HepG2 (cell line): Measurements from ENCODE around the gene ZNF490. TPM values are rescaled to one million over a fixed set of nuclear protein-coding genes. Genes with fewer than 3 reads are reported as not detected.

Experiments
- BRCA1 ChIP-seq: sonication (generic); formaldehyde crosslinking; IDR thresholded peaks from 2 replicates; pipeline ENCODE4 v1.4.0; 2020; ENCODE audit warnings: missing genetic modification reagents
- GPN1 ChIP-seq: sonication (generic); formaldehyde crosslinking; IDR thresholded peaks from 2 replicates; pipeline ENCODE4 v1.5.1; 2020; ENCODE audit warnings: missing genetic modification reagents, borderline replicate concordance
- HDAC1 ChIP-seq: sonication (generic); formaldehyde crosslinking; IDR thresholded peaks from 2 replicates; pipeline ENCODE4 v1.5.1; 2020; ENCODE audit warnings: mild to moderate bottlenecking, missing genetic modification reagents
- HDAC6 ChIP-seq: fragments of 200-600 bp; sonication (generic); IDR thresholded peaks from 2 replicates; pipeline ENCODE4 v1.7.0; 2017; ENCODE audit warnings: mild to moderate bottlenecking, antibody characterized with exemption, low read length, low read depth
- NR2F6 ChIP-seq, 2 experiments: IDR thresholded peaks; 2 replicates each; pipeline ENCODE4 v1.6.1; 2016; ENCODE audit warnings: antibody characterized with exemption in 1 of 2, mild to moderate bottlenecking in 1 of 2
- REL ChIP-seq: sonication (generic); formaldehyde crosslinking; conservative IDR thresholded peaks from 2 replicates; pipeline ENCODE4 v1.8.0; 2022; ENCODE audit warnings: mild to moderate bottlenecking, missing genetic modification reagents, moderate library complexity
- SAP130 ChIP-seq: IDR thresholded peaks from 2 replicates; pipeline ENCODE4 v1.6.1; 2016; ENCODE audit warnings: low read depth
- SRSF4 ChIP-seq: fragments of 200-400 bp; formaldehyde crosslinking; IDR thresholded peaks from one replicate; pipeline ENCODE4 v1.6.1; 2018; ENCODE audit warnings: mild to moderate bottlenecking, low read depth, low read length, moderate library complexity; ENCODE audit not compliant: poor library complexity, severe bottlenecking
- STAG1 ChIP-seq: sonication (generic); formaldehyde crosslinking; IDR thresholded peaks from 2 replicates; pipeline ENCODE4 v1.4.0; 2020; ENCODE audit warnings: missing genetic modification reagents
- ZBTB25 ChIP-seq: IDR thresholded peaks from 2 replicates; pipeline ENCODE4 v1.6.1; 2018; ENCODE audit warnings: missing genetic modification reagents
- ZKSCAN5 ChIP-seq: sonication (generic); formaldehyde crosslinking; IDR thresholded peaks from 2 replicates; pipeline ENCODE4 v1.5.1; 2020; ENCODE audit warnings: mild to moderate bottlenecking, missing genetic modification reagents
- ZNF17 ChIP-seq: sonication (generic); formaldehyde crosslinking; IDR thresholded peaks from 2 replicates; pipeline ENCODE4 v1.5.0; 2020; ENCODE audit warnings: mild to moderate bottlenecking, missing genetic modification reagents
- ZNF232 ChIP-seq: sonication (generic); formaldehyde crosslinking; IDR thresholded peaks from 2 replicates; pipeline ENCODE4 v1.4.0; 2020; ENCODE audit warnings: missing genetic modification reagents, borderline replicate concordance
- ZNF331 ChIP-seq: sonication (generic); formaldehyde crosslinking; IDR thresholded peaks from 2 replicates; pipeline ENCODE4 v1.4.0; 2020; ENCODE audit warnings: missing genetic modification reagents
- ZNF598 ChIP-seq: sonication (generic); formaldehyde crosslinking; IDR thresholded peaks from 2 replicates; pipeline ENCODE4 v1.5.1; 2020; ENCODE audit warnings: mild to moderate bottlenecking, missing genetic modification reagents, borderline replicate concordance
- ZNF615 ChIP-seq: sonication (generic); formaldehyde crosslinking; IDR thresholded peaks from 2 replicates; pipeline ENCODE4 v1.5.0; 2020; ENCODE audit warnings: mild to moderate bottlenecking, missing genetic modification reagents, borderline replicate concordance
- ZNF619 ChIP-seq: sonication (generic); formaldehyde crosslinking; IDR thresholded peaks from 2 replicates; pipeline ENCODE4 v1.4.0; 2020; ENCODE audit warnings: mild to moderate bottlenecking, missing genetic modification reagents
- polyA plus RNA-seq, 8 experiments: library from polyadenylated mRNA; depleted of rRNA in 3 of 8; stranded (reverse) in 7 of 8; unstranded in 1 of 8; fragments of >200 nt; fragmentation: Illumina TruSeq in 4 of 8; extraction: Trizol in 4 of 8; gene quantifications; 2 replicates each; pipeline versions ENCODE4 v1.2.1 to v1.2.3, GENCODE V29; 2011 to 2016; ENCODE audit warnings: low read depth in 4 of 8, missing spikeins in 1 of 8, mixed read lengths in 1 of 8; ENCODE audit not compliant: insufficient read depth in 1 of 8
- total RNA-seq, 5 experiments: library from RNA; depleted of rRNA; stranded (reverse); fragments of >200 nt; fragmentation: Illumina TruSeq; extraction: Trizol; gene quantifications; 2 replicates each; pipeline ENCODE4 v1.2.3, GENCODE V29; 2016; ENCODE audit warnings: low read depth in 1 of 5
- TF ChIP-seq, protein P1 (sequence below): sonication (generic); formaldehyde crosslinking; IDR thresholded peaks from 2 replicates; pipeline ENCODE4 v1.4.0; 2020; ENCODE audit warnings: mild to moderate bottlenecking, missing genetic modification reagents
- TF ChIP-seq, protein P2 (sequence below): sonication (generic); formaldehyde crosslinking; IDR thresholded peaks from 2 replicates; pipeline ENCODE4 v1.4.0; 2020; ENCODE audit warnings: missing genetic modification reagents, mild to moderate bottlenecking, borderline replicate concordance

ZNF490 gene
- total and polyA plus RNA-seq, 2 of the 13 experiments (the other 11 are each of a cell fraction or from before 2014, with no cell fraction given), result 1.3 to 2.9 TPM

- TF ChIP-seq, protein P1, sequence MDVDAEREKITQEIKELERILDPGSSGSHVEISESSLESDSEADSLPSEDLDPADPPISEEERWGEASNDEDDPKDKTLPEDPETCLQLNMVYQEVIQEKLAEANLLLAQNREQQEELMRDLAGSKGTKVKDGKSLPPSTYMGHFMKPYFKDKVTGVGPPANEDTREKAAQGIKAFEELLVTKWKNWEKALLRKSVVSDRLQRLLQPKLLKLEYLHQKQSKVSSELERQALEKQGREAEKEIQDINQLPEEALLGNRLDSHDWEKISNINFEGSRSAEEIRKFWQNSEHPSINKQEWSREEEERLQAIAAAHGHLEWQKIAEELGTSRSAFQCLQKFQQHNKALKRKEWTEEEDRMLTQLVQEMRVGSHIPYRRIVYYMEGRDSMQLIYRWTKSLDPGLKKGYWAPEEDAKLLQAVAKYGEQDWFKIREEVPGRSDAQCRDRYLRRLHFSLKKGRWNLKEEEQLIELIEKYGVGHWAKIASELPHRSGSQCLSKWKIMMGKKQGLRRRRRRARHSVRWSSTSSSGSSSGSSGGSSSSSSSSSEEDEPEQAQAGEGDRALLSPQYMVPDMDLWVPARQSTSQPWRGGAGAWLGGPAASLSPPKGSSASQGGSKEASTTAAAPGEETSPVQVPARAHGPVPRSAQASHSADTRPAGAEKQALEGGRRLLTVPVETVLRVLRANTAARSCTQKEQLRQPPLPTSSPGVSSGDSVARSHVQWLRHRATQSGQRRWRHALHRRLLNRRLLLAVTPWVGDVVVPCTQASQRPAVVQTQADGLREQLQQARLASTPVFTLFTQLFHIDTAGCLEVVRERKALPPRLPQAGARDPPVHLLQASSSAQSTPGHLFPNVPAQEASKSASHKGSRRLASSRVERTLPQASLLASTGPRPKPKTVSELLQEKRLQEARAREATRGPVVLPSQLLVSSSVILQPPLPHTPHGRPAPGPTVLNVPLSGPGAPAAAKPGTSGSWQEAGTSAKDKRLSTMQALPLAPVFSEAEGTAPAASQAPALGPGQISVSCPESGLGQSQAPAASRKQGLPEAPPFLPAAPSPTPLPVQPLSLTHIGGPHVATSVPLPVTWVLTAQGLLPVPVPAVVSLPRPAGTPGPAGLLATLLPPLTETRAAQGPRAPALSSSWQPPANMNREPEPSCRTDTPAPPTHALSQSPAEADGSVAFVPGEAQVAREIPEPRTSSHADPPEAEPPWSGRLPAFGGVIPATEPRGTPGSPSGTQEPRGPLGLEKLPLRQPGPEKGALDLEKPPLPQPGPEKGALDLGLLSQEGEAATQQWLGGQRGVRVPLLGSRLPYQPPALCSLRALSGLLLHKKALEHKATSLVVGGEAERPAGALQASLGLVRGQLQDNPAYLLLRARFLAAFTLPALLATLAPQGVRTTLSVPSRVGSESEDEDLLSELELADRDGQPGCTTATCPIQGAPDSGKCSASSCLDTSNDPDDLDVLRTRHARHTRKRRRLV (CRISPR knock-in tag), result no peak
- TF ChIP-seq ZNF331 (CRISPR knock-in tag) (0 out of 2 replicates have a peak, but pooled peaks have one; percentile 43), SAP130 (CRISPR knock-in tag) (peak; percentile 41; the same call in 1 of the 2 replicates), ZNF615 (CRISPR knock-in tag) (no peak), BRCA1 (CRISPR knock-in tag) (no peak), ZNF598 (CRISPR knock-in tag) (no peak), SRSF4 (no peak), HDAC6 (no peak), REL (no peak), STAG1 (CRISPR knock-in tag) (peak; percentile 93), ZBTB25 (CRISPR knock-in tag) (peak; percentile 38; the same call in 1 of the 2 replicates), HDAC1 (0 out of 2 replicates have a peak, but pooled peaks have one; percentile 20), ZNF17 (CRISPR knock-in tag) (no peak), ZKSCAN5 (CRISPR knock-in tag) (no peak), ZNF232 (CRISPR knock-in tag) (no peak), NR2F6 (IDR thresholded peaks at IDR 0.05) (no peak), NR2F6 (CRISPR knock-in tag; IDR thresholded peaks at IDR 0.05) (peak; percentile 36; the same call in 1 of the 2 replicates), ZNF619 (CRISPR knock-in tag) (no peak), GPN1 (CRISPR knock-in tag) (no peak)
- TF ChIP-seq, protein P2, sequence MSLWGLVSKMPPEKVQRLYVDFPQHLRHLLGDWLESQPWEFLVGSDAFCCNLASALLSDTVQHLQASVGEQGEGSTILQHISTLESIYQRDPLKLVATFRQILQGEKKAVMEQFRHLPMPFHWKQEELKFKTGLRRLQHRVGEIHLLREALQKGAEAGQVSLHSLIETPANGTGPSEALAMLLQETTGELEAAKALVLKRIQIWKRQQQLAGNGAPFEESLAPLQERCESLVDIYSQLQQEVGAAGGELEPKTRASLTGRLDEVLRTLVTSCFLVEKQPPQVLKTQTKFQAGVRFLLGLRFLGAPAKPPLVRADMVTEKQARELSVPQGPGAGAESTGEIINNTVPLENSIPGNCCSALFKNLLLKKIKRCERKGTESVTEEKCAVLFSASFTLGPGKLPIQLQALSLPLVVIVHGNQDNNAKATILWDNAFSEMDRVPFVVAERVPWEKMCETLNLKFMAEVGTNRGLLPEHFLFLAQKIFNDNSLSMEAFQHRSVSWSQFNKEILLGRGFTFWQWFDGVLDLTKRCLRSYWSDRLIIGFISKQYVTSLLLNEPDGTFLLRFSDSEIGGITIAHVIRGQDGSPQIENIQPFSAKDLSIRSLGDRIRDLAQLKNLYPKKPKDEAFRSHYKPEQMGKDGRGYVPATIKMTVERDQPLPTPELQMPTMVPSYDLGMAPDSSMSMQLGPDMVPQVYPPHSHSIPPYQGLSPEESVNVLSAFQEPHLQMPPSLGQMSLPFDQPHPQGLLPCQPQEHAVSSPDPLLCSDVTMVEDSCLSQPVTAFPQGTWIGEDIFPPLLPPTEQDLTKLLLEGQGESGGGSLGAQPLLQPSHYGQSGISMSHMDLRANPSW (CRISPR knock-in tag), result no peak
These were observed 46.5 kb downstream of the ZNF490 start (continued) for GRCh38 chr19:12564016-12564664.
